HepG2 (cell line): Measurements from ENCODE around the gene MICAL3.

Experiments
- BRCA1 ChIP-seq: sonication (generic); formaldehyde crosslinking; IDR thresholded peaks from 2 replicates; pipeline ENCODE4 v1.4.0; 2020; ENCODE audit warnings: missing genetic modification reagents
- EP300 ChIP-seq, 3 experiments: sonication (generic) in 1 of 3; formaldehyde crosslinking in 1 of 3; IDR thresholded peaks; 2 replicates each; pipeline versions ENCODE4 v1.5.1 to v1.6.1; 2011 to 2020; ENCODE audit warnings: low read depth in 2 of 3, low read length in 2 of 3, borderline replicate concordance in 1 of 3, improper control_type of control experiment in 1 of 3, mild to moderate bottlenecking in 1 of 3, missing genetic modification reagents in 1 of 3, moderate library complexity in 1 of 3
- ESRRA ChIP-seq: sonication (generic); formaldehyde crosslinking; IDR thresholded peaks from 2 replicates; pipeline ENCODE4 v1.5.1; 2020; ENCODE audit warnings: mild to moderate bottlenecking, low read depth, missing genetic modification reagents
- PATZ1 ChIP-seq: sonication (generic); formaldehyde crosslinking; IDR thresholded peaks from 2 replicates; pipeline ENCODE4 v1.4.0; 2020; ENCODE audit warnings: missing genetic modification reagents
- POLR2AphosphoS5 ChIP-seq: IDR thresholded peaks from 2 replicates; pipeline ENCODE4 v1.6.1; 2012; ENCODE audit warnings: low read depth, low read length
- ZBTB21 ChIP-seq: sonication (generic); formaldehyde crosslinking; IDR thresholded peaks from 2 replicates; pipeline ENCODE4 v1.4.0; 2020; ENCODE audit warnings: missing genetic modification reagents

GRCh38 chr22:17804331-17805080 lies 219.9 kb downstream of the MICAL3 start:
- no peak for TF ChIP-seq POLR2AphosphoS5
- no peak for TF ChIP-seq BRCA1
- TF ChIP-seq ZBTB21, result no peak
- no peak for TF ChIP-seq ESRRA (CRISPR knock-in tag)
- TF ChIP-seq EP300 (IDR thresholded peaks at IDR 0.05; ENCODE audit: low read depth in 2 of 2, low read length in 2 of 2), result no peak
- TF ChIP-seq EP300 (CRISPR knock-in tag; IDR thresholded peaks at IDR 0.05; ENCODE audit: borderline replicate concordance), result no peak
- TF ChIP-seq PATZ1 (CRISPR knock-in tag), result no peak
